Germinal center (tissue), 1 donor: ENCODE data around the gene WDR45.

ENCODE experiments used
- DNase-seq: peaks from one replicate; pipeline ENCODE4 v3.0.0; 2012; ENCODE audit warnings: mixed read lengths, low spot score

The WDR45 gene

DNA sequence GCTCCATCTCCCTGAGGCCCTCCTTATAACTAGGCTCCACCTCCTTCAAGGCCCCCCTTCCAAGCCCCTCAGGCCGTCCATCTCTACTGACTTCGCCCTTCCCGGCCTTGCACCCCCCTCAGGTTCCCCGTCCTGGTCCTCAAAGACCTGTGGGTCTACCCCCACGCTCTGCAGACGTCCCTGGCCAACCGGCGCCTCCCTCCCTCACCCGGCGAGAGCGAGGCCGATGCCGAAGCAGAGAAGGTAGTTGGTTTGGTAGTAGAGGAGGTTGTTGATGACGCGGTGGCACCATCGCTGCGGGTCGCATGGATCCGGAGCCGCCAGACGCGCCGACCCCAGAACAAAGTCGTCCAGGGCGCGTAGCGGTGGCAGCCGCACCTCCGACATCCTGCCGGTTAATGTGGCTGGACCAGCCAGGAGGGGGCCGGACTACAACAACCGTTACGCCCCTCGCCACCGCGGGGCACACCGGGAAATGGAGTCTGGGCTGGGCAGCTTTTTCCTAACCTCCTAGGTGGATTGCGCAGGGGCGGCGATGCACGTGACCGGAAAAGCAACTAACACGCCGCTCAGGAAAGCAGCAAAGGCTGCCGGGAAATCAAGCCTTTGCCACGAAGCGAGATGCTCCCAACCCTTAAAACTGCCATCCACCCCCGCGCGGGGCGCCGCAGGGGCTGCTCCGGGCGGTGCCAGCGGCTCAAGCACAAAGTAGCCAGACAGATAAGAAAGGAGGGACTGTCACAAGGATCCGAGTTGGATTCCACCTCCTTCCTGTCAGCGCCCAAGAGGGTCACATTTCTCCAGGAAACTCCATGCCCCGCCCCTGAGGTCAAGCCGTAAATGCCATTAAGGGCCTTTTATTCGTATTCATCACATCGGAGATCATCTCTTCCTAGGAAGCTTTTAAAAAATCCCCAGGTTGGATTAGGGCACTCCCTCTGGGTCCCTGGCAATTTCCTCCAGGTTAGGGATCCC is 5.8 kb downstream of the WDR45 start, which contains the start of gene PRAF2:
Gene PRAF2, minus strand, starts transcription at position 402 of the 975 bp plus-strand sequence. Its CDS starts 15 bp downstream, at position 387.
- peak; percentile 90 for DNase-seq

DNA sequence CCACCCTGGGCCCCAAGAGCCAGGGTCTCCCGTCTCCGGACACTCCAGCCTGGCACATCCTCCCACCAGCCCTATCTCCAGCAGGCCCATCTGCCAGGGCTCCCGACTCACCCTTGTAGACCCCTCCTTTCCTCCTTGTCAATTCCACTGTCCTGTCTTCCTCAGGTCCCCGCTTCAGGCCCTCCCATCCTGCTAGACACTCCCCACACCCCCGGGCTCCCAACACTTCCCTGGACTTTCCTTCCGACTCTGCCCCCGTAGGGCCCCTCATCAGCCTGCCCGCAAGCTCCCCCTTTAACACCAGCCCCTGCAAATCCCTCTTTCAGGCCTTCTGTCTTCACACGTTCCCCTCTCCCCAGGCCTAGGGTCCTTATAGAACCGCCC is 7.0 kb downstream of the WDR45 start:
- DNase-seq = no peak

DNA sequence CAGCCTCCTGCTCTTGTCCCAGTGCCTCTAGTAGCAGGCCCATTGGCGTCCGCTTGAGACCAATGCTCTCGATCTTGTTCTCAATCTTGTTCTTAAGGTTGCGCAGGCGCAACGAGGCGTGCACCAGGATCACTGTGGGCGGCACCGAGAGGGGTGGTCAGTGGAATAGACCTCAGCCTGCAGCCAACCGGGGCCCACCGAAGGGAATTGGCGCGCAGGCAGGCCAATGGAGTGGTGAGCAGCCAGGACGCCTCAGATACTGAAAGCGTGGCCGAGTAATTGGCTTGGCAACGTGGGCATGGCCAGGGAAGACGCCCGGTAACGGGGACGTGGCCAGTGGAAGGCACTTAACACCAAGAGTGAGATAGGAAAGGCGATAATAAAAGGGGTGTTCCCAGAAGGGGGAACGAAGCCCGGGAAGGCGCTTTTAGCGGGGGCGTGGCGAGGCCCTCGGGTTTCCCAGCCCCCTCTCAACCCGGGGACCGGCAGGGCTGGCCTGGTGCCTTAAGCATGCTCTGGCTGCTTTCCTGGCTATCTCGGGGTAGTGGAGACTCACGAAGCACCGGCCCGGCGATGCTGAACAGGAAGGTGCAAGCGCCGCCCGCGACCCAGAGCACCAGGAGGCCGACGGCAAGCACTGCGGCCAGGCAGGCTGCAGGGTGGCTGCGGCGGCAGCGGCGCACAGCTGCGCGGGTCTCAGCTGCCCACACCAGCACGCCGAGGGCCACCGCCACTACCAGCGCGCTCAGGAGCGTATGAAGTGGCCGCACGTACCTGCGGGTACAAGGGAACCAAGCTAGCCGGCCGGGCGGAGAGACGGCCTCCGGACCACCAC is 7.6 kb downstream of the WDR45 start:
- no peak for DNase-seq

DNA sequence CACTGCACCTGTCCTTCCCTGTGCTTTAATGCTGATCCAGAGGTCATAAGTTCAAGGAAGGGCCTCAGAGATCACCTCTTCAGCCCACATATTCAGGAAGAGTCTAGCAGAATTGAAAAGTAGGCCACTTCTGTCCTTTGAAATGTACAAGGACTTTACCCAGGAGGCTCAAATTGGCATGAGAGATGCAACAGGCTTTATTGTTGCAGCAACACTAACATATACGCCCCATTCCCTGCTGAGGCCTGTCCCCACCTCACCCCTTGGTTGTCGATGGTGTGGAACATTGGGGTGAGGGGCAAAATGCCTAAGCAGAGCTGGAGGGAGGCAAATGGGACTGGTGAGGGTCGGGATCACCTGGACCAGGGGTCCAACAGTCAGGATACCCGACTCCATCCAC is 8.7 kb downstream of the WDR45 start:
- DNase-seq = no peak

DNA sequence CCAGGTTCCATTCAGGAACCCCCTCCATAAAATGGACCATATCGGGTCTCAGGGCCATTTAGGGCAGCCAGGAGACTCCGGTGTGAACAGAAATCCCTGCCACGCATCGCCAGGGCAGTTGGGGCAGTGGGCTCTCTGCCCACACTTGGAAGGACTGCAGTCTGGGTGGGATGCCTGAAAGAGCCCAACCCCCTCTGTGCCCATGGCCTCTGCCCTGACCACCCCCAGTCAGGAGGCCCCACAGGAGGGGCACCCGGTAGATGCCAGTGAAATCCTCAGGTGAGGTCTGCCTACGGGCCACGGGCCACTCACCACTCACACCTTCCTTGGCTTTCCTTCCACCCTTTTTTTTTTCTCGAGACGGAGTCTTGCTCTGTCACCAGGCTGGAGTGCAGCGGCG is 10.6 kb downstream of the WDR45 start:
- no peak for DNase-seq

DNA sequence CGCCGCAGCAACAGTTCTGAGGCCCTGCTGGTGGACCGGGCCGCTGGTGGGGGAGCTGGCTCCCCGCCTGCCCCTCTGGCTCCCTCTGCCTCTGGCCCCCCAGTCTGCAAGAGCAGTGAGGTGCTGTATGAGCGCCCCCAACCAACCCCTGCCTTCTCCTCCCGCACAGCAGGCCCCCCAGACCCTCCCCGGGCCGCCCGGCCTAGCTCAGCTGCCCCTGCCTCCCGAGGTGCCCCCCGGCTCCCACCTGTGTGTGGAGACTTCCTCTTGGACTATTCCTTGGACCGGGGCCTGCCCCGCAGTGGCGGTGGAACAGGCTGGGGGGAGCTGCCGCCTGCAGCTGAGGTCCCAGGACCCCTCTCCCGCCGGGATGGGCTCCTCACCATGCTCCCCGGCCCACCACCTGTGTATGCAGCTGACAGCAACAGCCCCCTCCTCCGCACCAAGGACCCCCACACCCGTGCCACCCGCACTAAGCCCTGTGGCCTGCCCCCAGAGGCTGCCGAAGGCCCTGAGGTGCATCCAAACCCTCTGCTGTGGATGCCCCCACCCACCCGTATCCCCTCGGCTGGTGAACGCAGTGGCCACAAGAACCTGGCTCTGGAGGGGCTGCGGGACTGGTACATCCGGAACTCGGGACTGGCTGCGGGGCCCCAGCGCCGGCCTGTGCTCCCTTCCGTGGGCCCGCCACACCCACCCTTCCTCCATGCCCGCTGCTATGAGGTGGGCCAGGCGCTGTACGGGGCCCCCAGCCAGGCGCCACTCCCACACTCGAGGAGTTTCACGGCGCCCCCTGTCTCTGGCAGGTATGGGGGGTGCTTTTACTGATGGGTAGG is 12.2 kb downstream of the WDR45 start:
- no peak for DNase-seq

DNA sequence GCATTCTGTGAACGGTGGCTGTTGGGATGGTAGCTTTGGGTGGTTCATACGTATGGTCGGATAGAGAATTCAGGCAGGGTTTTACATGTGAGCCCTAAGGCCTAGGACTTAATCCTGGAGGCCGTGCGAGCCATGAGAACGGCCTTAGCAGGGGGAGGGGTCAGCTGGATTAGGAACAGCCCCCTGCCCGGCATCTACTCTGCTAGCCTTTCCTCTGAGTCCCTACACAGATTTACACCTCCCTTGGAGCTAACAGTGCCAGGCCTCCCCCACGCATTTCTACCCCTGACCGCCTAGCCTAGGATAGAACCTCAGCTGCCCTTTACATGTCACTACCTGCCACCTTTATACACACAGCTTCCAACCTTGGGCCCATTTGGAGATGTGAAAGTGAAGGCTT is 13.0 kb downstream of the WDR45 start:
- DNase-seq = no peak

DNA sequence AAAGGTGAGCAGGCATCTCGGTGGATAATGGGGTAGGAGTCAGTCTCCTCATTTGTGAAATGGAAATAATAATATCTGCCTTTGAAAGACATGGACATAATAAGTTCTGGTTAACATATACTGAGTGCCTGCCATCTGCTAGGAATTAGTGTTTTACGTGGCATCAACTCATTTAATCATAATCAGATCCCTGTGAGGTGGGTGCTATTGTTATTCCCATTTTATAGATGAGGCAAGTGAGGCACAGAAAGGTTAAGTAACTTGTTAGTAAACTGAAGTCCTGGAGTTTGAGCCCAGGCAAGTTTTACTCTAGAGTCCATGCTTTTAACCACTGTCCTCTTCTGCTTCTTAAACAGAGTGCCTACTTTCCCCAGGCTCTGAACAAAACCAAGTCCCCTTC is 13.4 kb downstream of the WDR45 start:
- no peak for DNase-seq

DNA sequence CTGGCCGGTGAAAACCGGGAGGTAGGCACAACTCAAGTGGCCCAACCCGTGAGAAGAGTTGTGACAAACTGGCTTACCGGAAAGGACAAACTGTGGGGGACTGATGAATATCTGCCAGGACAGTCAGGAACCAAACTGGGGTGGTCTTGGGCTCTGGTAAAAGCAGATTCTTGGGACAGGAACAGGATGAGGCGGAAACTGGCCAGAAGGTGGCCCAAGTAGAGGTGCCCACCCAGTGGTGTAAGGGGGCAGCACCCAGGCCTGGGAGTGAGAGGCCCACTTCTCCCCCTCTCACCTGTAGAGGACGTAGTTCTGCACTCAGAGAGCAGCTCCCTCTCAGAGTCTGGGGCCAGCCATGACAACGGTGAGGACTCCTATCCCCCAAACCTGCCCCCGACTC is 15.0 kb downstream of the WDR45 start:
- no peak for DNase-seq

DNA sequence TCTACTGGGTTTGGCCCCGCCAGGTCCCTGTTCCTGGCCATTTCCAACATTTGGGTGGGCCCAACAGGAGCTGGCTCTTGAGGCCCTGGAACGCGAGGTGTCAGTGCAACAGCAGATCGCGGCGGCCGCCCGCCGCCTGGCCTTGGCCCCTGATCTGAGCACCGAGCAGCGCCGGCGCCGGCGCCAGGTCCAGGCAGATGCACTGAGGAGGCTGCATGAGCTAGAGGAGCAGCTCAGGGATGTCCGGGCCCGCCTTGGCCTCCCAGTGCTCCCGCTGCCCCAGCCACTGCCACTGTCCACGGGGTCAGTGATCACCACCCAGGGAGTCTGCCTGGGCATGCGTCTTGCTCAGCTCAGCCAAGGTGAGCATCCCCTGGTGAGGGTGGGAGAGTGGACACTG is 15.4 kb downstream of the WDR45 start:
- no peak for DNase-seq

DNA sequence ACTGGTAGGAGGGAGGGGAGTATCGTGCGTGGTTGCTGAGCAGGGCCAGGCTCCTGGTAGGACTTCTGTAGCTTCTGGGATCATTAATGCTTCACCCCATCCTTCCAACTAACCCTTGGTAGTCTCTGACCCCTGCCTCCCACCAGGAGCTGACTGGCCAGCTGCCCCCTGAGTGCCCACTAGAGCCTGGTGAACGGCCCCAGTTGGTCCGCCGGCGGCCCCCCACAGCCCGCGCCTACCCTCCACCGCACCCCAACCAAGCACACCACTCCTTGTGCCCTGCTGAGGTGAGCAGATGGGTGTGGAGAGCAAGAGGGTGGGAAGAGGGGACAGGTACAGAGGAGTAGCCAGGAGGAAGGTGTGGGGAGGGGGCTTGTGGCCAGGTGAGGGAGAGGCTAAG is 16.0 kb downstream of the WDR45 start:
- DNase-seq = no peak

DNA sequence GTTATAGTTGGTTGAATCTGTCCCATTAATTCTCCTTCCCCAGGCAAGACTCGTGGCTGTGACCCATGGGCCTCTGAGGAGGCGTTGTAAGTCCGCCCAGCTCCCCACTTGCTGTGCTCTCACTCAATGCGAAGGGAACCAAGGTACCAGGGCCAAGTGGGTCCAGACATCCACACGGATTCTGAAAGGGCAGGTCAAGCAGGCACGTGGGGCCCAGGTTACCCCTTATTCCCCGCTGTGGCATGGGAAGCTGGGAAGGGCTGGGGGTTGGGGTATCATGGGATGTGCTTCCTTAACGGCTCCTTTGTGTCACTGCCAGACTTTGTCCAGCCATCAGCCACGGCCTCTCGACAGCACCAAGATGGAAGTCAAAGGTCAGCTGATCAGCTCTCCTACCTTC is 17.8 kb downstream of the WDR45 start:
- DNase-seq = no peak

DNA sequence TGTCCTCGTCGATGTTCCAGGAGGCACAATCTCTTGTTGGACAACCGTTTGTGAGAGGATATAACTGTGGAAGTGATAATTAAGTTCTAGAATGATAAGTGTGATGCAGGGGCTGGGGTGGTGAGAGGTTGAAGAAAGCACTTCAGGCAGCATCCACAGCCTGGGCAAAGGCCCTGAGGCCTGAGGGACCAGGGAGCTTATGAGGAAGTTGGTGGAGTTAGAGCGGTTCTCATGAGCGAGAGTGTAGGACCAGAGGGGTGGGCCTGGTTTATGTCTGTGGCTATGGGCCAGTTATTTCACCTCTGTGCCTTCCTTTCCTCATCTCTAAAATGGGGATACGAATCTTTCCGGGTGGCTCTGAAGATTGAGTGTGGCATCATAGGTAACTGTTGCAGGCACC is 18.2 kb downstream of the WDR45 start:
- DNase-seq = no peak

DNA sequence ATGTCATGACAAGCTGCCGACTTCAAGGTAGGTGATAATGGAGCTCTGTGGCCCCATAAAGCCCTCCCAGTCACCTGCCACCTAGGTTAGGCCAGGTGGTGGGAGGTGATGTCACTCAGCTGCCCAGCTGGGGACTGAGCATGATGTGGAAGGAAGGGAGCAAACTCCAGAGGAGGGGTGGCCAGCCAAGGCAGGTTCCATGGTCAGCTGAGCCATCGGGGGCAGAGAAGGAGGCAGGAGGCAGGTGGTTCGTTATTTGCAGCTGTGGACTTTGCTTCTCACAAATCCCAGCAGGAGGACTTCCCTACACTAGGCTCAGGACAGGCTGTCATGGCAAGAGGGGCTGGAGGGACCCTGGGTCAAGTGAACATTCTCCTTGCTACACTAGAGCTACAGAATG is 18.8 kb downstream of the WDR45 start:
- no peak for DNase-seq

DNA sequence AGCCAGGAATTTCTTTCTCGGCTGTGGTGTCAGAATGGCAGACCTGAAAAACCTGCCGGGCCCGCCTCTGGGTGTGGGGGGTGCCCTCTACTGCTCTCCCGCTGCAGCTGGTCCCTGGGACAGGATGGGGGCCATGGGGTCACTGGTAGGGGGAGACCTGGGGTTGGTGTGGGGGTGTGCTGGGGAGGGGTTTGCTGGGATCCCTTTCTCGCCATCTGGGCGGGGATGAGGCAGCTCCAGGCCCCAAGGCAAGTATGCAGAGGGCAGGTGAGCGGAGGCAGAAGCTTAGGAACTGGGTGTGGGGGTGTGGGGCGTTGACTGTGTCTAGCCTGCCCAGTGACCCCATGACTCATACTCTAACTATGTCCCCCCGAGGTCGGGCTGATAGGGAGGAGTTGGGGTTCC is 20.0 kb downstream of the WDR45 start:
- DNase-seq = no peak

DNA sequence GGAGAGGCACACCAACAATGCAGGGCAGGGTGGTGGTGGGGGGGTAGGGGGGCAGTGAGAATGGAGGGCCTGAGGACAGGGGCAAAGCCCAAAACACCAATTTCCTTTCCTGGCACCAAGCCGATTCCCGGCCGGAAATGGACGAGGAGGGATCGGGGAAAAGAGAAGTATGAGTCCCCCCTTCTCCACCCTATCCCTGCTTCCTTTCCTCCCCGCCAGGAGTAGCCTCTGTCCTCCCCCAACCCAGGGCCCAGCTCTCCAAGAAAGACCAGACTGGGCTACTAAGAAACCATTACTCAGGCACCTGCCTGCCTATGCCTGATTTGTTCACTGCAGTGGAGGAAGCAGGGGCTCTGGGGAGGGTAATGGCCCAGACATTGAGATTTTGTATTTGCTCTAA is 20.5 kb downstream of the WDR45 start:
- DNase-seq = no peak

DNA sequence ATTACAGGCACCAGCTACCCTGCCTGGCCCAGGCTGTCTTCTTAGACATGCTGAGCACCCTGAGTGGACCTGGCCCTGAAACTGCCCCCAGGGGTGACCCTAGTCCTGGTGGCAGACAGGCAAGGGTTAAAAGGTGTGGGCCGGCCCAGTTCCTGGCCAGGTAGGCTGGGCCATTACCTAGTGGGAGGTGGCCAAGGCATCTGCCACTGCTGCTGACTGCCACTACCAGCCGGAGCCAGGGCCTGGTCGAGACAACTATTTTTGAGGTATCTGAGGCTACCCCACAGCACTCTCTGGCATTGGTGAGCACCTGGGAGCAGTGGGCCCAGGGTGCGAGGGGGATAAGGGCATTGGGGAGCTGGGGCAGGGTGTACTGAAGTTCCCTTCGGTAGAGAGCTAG is 20.9 kb downstream of the WDR45 start, which contains the start of gene CCDC120:
Gene CCDC120, plus strand, starts transcription at position 206 of the 400 bp plus-strand sequence. CDS start 3,043 bp downstream, outside the sequence.
- no peak for DNase-seq

DNA sequence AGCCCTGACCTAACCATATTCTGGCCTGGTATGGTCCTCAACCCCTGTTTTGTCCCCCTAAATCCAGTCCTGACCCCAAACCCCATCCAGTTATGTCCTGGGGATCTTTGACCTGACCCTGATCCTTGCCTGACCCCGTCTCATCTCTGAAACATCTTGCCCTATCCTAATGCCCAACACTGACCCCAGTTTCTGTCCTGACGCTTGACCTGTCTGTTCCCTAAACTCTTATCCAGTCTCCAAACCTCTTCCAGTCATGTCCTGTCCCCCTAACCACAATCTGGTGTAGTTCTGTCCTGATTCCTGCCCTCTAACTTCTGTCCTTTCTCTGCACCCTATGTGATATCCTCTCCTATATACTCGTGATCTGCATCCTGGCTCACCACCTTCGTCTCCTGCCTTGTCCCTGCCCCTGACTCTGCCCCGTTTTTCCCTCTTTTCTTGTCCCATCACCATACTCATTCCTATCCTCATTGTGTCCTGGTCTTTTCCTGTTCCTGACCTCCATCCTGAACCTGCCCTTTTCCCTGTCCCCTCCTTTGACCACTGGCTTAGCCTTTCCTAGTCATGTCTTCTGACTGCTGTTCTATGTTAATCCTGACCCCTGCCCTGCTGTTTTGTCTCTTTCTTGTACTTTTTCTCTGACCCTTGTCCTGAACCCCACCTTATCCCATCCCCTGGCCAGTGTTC is 25.5 kb downstream of the WDR45 start:
- no peak for DNase-seq

DNA sequence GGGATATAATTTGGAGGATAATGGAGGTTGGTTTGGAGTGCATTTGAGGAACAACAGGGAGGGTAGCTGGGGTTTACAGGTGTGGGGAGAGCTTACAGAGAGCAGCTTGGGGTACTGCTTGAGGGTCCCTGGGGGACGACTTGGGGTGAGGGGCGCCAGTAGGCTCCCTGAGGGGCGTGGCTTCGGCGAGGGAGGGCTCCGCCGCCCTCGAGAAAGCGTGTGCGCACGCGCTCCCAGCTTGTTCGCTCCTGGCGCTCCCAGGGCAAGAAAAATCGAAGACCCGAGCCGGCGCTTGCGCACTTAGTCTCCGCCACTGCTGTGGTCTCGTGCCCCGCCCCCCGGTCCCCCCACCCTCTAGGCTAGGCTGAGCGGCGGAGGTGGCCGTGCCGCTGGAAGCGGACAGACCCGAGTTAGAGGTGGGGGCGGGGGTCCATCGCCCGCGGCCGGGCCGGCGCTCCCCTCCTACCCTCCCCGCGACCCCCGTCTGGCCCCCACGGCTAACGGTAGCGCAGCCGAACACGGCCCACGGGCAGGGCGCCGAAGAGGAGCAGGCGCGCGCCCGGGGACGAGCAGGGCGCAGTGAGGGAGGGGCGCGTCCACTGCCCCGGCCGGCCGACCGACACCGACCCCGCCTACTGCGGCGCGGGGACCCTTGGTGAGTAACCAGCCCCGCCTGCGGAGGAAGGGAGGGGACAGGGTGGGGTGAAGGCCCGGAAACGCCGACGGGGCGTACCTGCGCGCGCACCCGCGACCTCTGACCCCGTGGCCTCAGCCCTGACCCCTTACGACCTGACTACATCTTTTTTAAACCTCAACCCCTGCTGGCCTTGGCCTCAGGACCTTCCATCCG is 26.2 kb downstream of the WDR45 start:
- peak; percentile 77 for DNase-seq

DNA sequence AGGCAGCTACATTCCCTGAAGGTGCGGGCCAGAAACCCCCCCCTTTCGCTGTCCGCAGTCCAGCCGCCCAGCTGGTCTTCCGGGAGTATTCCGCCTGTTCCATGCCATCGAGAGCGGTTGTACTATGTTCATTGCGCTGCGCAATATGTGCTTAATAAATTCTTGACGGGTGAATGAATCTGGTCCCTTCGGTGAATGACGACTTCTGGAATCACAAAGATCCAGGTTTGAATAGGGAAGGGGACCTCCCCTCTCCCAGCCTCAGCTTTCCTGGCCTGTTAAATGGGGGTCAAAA is 35.8 kb downstream of the WDR45 start:
- no peak for DNase-seq
